ENCODE data around the gene C14orf93.

Gene C14orf93

GRCh38 chr14:23056145-23056955, 46.4 kb upstream of the C14orf93 start:
- TF ChIP-seq, protein P1, sequence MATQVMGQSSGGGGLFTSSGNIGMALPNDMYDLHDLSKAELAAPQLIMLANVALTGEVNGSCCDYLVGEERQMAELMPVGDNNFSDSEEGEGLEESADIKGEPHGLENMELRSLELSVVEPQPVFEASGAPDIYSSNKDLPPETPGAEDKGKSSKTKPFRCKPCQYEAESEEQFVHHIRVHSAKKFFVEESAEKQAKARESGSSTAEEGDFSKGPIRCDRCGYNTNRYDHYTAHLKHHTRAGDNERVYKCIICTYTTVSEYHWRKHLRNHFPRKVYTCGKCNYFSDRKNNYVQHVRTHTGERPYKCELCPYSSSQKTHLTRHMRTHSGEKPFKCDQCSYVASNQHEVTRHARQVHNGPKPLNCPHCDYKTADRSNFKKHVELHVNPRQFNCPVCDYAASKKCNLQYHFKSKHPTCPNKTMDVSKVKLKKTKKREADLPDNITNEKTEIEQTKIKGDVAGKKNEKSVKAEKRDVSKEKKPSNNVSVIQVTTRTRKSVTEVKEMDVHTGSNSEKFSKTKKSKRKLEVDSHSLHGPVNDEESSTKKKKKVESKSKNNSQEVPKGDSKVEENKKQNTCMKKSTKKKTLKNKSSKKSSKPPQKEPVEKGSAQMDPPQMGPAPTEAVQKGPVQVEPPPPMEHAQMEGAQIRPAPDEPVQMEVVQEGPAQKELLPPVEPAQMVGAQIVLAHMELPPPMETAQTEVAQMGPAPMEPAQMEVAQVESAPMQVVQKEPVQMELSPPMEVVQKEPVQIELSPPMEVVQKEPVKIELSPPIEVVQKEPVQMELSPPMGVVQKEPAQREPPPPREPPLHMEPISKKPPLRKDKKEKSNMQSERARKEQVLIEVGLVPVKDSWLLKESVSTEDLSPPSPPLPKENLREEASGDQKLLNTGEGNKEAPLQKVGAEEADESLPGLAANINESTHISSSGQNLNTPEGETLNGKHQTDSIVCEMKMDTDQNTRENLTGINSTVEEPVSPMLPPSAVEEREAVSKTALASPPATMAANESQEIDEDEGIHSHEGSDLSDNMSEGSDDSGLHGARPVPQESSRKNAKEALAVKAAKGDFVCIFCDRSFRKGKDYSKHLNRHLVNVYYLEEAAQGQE (IDR thresholded peaks at IDR 0.05; ENCODE audit: insufficient read depth in 1 of 2, low read depth in 2 of 2, low read length in 2 of 2) = no peak
- TF ChIP-seq FOXP2 (optimal IDR thresholded peaks at IDR 0.05; ENCODE audit: borderline replicate concordance, extremely low read depth, extremely low read length, insufficient read depth) (no peak), TAF1 (IDR thresholded peaks at IDR 0.05; ENCODE audit: borderline replicate concordance, insufficient read depth, low read length) (no peak), SIN3A (IDR thresholded peaks at IDR 0.05; ENCODE audit: borderline replicate concordance, insufficient read depth, low read length) (no peak), POLR2AphosphoS5 (IDR thresholded peaks at IDR 0.05; ENCODE audit: low read depth, low read length) (no peak)

DNA sequence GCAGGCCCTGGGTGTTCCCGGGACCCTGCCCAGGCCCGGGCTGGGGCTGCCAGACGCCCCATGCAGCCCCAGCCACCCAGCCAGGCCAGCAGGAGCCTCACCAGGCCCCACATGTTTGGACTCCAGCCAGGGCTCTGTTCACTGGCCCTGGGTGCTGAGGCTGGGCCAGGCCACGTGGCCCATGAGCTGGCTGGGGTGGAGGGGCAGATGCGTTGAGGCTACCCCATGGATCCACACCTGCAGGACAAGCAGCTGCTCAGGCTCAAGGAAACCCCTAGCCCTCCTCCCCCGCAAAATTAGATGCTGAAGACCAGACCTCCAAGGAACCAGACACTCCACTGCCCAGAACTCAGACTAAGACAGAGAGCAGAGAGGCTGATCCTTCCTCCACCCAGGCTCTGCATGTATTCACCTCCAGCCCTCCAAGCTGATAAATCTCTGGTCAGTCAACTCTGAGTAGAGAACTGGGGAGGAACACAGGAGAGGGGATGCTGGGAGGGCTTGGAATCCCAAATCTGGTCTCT, 45.7 kb upstream of the C14orf93 start:
- TF ChIP-seq, protein P1 (IDR thresholded peaks at IDR 0.05; ENCODE audit: insufficient read depth in 1 of 2, low read depth in 2 of 2, low read length in 2 of 2) = no peak
- no peak for TF ChIP-seq POLR2AphosphoS5 (IDR thresholded peaks at IDR 0.05; ENCODE audit: low read depth, low read length)
- TF ChIP-seq TAF1 (IDR thresholded peaks at IDR 0.05; ENCODE audit: borderline replicate concordance, insufficient read depth, low read length) = no peak
- no peak for TF ChIP-seq FOXP2 (optimal IDR thresholded peaks at IDR 0.05; ENCODE audit: borderline replicate concordance, extremely low read depth, extremely low read length, insufficient read depth)
- TF ChIP-seq SIN3A (IDR thresholded peaks at IDR 0.05; ENCODE audit: borderline replicate concordance, insufficient read depth, low read length) = no peak

GRCh38 chr14:23055147-23055550, 45.2 kb upstream of the C14orf93 start:
- TF ChIP-seq, protein P1 (IDR thresholded peaks at IDR 0.05; ENCODE audit: insufficient read depth in 1 of 2, low read depth in 2 of 2, low read length in 2 of 2) = no peak
- TF ChIP-seq TAF1 (IDR thresholded peaks at IDR 0.05; ENCODE audit: borderline replicate concordance, insufficient read depth, low read length) = no peak
- no peak for TF ChIP-seq SIN3A (IDR thresholded peaks at IDR 0.05; ENCODE audit: borderline replicate concordance, insufficient read depth, low read length)
- no peak for TF ChIP-seq POLR2AphosphoS5 (IDR thresholded peaks at IDR 0.05; ENCODE audit: low read depth, low read length)
- no peak for TF ChIP-seq FOXP2 (optimal IDR thresholded peaks at IDR 0.05; ENCODE audit: borderline replicate concordance, extremely low read depth, extremely low read length, insufficient read depth)

- TF ChIP-seq POLR2AphosphoS5 (IDR thresholded peaks at IDR 0.05; ENCODE audit: low read depth, low read length) (no peak), FOXP2 (optimal IDR thresholded peaks at IDR 0.05; ENCODE audit: borderline replicate concordance, extremely low read depth, extremely low read length, insufficient read depth) (no peak), SIN3A (IDR thresholded peaks at IDR 0.05; ENCODE audit: borderline replicate concordance, insufficient read depth, low read length) (no peak), TAF1 (IDR thresholded peaks at IDR 0.05; ENCODE audit: borderline replicate concordance, insufficient read depth, low read length) (no peak)
- TF ChIP-seq, protein P1 (IDR thresholded peaks at IDR 0.05; ENCODE audit: insufficient read depth in 1 of 2, low read depth in 2 of 2, low read length in 2 of 2) = no peak
Observed at GRCh38 chr14:23054000-23054811, 44.3 kb upstream of the C14orf93 start.

Data from PFSK-1 (cell line).